ENCODE data around the gene FIBP.
A peak's percentile ranks its signal among the peaks of the same experiment; 100 is the strongest.

Gene FIBP

DNA sequence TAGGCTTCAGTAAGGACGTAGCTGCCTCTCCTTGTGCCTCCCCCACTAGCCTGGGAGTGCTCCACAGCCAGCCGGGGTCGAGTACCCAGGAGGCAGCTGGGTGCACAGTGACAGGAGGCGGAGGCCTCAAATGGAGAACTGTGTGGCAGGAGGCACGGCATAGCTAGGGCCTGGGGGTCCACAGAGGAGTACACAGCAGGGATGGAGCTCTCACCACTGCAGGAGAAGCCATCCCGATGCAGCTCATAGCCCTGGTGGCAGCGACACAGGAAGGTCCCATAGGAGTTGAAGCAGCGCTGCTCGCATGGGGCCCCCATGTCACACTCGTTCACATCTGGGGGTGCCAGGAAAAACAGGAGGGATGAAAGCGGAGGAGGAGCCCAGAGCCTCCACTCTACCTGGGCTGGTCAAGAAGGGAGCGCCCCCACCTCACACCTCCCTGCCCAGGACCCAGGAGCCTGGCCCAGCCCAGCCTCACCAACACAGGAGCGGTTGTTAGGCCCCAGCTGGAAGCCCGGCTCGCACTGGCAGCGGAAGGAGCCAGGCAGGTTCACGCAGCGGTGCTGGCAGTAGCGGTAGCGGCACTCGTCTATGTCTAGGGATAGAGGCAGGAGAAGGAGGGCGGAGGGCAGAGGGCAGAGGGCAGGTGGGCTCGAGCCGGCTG lies 18.5 kb downstream of the FIBP start:
- DNase-seq: no peak

DNA sequence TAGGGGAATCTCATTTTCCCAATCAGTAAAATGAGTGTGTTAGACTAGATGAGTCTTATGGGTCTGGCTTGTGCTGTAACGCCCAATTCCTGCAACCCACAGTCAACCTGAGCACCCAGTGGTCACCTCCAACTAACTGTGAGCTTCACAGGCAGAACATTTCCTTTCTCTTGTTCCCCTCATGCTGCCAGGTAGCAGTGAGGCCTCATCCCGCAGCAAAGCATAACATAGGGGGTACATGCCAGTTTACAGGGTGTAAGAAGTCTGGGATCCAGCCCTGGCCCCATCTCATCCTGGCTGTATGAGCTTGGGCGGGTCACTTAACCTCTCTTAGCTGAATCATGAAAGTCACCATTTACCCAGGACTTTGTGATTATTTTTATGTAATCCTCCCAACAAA lies 19.4 kb downstream of the FIBP start:
- no peak for DNase-seq

DNA sequence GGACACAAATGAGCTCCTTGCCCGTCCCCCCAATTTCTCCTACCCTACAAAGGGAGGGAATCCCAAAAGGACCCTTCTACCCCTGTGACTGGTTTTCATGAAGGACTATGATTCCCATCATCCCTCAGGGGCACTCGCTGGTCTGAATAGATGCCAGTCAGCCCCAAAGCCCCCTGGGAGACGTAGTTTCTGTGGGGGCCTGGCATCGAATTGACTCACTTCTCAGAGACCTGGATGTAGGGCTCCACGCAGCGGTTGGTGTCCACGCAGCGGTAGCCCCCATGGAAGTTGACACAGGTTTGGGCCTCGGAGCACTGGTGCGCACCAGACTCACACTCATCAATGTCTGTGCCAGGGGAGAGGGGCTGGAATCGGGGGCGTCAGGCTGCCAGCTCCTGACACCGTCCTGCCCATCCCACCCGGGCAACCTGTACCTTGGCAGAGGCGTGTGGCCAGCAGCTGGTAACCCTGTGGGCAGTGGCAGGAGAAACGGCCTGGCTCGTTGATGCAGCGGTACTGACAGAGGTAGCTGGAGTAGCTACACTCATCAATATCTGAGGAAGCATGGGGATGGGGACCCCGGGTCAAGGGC lies 20.1 kb downstream of the FIBP start:
- DNase-seq: no peak

DNA sequence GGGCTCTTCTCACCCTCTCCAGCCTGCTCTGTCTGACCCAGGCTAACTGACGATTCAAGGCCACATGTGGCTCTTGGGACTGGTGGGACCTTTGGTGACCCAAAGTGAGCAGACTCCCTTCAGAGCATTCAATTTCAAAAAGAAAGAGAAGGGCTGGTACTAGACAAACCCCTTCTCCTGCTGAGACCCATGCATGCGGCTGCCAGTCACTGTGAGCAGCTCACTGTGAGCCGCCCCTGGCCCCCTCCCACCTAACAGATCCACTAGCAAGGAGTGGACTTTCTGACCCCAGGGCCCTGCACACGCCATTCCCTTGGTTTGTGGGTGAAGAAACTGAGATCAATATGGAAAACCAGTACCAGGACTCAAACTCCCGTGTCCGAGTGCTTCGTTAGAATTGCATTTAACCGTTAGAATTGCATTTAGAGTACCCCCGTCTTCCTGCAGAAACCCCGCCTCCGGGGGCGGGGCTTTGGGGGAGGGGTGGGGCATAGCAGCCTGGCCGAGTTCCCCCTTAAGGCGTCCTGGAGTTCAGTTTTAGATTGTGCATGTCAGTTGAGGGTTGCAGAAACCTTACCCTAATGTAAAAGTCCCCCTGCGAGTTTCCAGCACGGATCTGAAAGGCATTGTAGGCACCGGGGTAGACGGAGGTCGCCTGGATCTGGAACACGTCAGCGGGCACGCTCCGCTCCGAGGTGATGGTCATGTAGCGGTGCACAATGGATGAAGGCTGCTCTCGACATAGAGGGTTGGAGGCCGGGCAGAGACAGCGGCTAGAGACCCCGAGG lies 20.8 kb downstream of the FIBP start:
- DNase-seq: no peak

DNA sequence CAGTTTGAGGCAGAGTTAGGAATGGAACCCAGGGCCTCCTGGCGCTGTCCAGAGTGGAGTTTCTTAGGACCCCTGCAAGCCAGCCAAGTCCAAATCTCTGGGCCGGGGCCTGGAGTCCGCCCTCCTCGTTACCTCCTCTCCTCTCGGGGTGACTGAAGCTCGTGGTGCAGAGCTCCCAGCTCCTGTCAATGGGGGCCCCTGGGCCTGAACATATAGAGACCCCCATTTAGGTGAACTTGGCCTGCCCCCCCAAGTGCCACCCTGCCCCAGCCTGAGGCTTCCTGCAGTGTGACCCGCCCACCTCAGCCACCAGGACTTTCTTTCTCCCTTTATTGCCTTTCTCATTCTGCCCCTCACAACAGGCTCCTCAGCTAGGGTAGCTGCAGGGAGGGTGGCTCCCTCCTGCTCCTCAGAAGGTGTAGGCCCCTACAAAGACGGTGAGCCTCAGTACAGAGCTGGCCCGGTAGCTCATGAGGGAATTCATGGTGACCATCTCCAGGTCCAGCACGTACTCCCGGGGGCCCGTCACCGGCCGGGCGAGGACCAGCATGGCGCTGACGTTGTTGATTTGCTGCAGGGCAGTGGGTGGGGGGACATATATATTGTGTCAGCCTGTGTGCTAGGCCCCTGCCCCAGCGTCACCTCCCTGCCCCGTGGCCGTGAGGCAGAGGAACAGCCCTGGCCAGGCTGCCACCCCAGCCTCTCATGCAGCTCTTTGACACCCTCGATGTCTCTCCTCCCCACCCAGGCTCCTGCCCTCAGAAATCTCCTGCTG lies 21.6 kb downstream of the FIBP start:
- DNase-seq: no peak

DNA sequence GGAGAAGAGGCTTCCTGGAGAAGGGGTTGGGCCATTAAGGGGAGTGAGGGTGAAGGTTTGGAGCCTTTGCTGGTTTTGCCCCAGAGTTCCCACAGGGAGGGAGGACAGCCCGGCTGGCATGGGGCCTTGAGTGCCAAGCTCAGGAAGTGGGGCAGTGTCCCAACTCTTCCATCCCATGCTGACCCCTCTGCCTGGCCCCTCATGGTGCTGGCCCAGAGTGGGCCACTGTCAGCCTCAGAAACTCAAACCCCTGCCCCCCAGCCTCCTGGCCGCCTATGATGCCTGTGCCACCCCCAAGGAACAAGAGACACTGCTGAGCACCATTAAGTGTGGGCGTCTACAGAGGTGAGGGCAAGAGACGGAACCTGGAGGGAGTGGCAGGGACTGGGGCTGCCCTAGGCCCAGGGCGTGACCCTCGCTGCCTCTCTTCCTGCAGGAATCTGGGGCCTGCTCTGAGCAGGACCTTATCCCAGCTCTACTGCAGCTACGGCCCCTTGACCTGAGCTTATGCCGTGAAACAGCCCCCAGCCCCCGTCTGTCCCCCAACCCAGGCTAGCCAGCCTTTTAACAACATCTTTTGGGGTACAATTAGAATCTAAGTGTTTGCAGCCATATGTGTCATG lies 22.6 kb downstream of the FIBP start:
- DNase-seq: no peak

DNA sequence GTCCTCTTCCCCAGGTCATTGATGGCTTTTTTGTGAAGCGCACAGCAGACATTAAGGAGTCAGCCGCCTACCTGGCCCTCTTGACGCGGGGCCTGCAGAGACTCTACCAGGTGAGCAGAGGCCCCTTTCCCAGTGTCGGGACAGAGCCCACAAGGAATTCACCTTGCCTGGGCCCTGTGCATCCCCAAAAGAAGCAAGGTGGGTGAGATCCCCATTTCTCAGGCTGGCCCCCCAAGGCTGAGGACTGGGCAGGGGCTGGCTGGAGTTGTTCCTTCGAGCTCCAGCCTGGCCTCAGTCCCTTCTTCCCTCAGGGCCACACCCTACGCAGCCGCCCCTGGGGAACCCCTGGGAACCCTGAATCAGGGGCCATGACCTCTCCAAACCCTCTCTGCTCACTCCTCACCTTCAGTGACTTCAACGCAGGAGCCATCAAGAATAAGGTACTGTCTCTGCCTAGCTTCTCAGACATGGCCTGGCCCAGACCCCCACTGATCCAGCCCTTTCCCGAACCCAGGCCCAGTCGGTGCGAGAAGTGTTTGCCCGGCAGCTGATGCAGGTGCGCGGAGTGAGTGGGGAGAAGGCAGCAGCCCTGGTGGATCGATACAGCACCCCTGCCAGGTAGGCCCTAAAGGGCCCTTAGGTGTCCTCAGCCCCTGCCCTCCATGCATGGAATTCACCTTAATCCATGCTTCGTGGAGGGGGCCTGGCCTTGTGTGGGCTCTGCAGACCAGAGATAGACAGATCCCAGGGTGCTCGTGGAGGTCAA lies 23.4 kb downstream of the FIBP start:
- DNase-seq: no peak

DNA sequence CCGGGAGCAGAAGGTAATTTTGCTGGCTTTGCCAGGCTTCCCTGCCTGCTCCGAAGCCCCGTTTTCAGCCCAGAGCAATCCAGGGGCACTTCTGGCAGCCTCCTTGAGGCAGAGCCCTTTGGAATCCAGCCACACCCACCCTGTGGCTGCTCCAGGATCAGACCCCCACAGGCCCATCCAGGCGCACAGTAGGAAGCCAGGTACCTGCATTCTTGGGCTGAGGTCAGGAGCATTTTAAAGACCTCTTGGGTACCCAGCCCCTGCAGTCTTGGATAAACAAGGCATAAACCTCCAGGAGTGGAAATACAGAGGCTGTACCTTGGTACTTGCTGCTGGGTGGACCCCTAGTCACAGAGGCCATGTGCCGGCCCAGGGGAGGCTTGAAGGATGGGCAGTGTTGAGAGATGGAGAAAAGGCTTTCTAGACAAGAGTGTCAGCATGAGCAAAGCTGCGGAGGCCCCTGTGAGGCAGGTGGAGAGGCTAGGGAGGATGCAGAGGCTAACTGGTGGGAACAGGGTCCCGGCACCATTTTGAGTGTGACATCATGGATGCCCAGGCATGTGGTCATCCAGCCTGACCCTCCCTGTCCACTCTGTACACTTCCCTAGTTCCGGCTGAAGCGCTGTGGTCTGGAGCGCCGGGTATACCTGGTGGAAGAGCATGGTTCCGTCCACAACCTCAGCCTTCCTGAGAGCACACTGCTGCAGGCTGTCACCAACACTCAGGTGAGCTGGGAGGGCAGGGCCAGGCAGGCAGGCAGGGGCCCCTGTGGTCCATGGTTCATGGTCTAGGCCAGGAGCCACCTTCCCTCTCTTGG lies 24.2 kb downstream of the FIBP start:
- no peak for DNase-seq

DNA sequence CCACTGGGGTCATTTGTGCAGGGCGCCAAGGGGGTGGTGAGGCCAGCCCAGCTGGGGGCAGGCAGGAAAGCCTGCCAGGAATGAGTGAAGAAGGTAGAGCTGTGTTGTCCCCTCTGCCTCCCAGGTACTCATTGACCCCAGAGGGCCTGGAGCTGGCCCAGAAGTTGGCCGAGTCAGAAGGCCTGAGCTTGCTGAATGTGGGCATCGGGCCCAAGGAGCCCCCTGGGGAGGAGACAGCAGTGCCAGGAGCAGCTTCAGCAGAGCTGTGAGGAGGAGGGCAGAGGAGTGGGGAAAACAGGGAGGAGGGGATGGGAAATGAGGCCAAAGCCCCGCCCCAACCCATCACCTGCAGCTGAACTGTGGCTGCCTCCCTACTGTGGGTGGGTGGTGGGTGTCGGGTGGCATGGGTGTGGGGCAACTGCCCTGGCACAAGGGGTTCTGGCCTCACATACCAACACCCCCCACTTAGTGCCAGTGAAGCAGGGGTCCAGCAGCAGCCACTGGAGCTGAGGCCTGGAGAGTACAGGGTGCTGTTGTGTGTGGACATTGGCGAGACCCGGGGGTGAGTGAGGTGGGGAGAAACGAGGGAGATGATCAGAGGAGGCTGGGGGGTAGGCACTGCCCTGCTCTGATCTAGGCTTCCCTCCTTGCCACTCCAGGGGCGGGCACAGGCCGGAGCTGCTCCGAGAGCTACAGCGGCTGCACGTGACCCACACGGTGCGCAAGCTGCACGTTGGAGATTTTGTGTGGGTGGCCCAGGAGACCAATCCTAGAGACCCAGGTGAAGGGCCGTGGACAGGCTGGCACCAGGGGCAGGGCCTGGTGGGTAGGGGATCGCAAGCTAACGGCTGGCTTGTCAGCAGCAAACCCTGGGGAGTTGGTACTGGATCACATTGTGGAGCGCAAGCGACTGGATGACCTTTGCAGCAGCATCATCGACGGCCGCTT lies 25.1 kb downstream of the FIBP start:
- DNase-seq: no peak

DNA sequence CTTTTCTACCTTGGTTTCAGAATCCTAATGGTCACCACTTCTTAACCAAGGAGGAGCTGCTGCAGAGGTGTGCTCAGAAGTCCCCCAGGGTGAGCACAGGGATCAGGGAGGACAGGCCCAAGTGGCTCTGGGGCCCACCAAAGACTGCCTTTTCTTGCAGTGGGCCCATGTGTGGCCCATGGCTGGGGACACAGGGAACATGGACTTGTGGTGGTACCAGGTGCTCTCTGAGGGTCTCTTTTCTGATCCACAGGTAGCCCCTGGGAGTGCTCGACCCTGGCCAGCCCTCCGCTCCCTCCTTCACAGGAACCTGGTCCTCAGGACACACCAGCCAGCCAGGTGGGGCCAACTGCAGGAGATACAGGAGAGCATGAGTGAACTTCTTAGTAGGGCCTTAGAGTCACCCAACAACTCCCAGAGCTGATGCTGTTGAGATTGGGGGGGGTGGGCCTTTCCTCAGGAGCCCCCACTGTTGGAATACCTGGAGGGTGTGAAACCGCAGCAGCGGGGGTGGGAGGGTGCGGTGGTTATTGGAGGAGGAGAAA lies 26.0 kb downstream of the FIBP start:
- no peak for DNase-seq

DNA sequence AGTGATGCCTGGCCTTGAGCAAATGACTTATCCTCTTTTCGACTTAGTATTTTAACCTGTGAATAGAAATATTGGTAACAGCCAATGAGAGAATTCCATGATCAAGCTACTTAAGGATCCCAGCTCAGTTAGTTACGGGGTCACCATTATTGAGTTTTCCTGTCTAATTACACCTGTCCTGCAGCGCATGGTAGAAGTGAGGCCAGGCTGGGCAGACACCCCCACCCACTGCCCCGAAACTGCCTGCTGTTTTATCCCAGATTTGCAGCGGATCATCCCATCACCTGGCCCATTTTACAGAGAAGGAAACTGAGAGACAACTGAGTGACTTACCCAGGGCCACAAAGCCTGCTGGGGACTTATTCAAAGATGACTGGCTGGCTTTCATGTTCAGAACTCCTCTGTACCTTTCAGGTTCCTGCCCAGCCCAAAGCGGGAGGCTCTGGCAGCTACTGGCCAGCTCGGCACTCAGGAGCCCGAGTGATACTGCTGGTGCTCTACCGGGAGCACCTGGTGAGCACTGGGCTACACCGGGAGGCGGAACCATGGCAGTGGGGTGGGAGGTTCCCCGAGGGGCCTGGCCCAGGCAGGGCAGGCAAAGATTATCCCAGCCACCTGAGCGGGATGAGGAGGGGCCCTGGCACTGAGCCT lies 26.6 kb downstream of the FIBP start:
- DNase-seq: no peak

DNA sequence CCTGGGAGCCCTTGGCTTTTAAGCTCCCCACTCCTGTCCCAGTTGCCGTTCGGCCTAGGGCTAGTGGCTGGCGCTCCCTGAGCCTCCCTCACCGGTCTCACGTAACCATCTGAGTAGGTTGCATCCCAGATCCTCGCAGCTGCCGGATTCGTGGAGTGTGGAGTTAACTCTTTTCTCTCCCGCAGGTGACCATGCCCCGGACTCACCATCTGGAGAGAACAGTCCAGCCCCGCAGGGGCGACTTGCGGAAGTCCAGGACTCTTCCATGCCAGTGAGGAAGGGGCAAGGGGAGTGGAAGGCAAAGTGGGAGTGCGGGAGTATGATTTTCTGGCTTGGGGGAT lies 27.1 kb downstream of the FIBP start:
- no peak for DNase-seq

DNA sequence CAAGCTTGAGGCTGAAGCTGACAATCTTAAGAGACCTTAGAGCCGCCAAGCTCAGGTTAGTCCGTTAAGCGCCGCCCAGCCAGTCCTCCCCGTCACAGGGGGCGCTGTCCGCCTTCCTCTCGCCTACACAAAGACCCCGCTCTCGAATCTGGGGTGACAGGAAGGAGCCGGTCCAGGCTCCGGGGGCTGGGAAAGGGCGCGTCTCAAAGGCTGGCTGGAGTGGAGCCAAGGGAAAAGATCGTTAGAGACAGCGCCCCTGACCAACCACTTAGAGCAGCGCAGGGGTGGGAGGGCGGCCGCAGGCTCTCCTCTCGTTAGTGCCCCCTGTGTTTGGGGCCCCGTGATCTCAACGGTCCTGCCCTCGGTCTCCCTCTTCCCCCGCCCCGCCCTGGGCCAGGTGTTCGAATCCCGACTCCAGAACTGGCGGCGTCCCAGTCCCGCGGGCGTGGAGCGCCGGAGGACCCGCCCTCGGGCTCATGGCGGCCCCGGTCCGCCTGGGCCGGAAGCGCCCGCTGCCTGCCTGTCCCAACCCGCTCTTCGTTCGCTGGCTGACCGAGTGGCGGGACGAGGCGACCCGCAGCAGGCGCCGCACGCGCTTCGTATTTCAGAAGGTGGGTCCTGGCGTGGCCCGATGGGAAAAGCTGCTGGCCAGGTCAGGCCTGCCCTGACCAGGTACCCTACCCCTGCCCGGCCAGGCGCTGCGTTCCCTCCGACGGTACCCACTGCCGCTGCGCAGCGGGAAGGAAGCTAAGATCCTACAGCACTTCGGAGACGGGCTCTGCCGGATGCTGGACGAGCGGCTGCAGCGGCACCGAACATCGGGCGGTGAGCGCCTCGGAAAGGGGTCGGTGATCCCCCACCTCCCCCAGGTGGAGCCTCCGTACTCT lies 27.8 kb downstream of the FIBP start, which contains the start of gene MUS81:
Gene MUS81 (plus strand): TSS at position 156 of the 887 bp plus-strand sequence. CDS start 321 bp downstream, at position 477.
- peak; percentile 98 for DNase-seq

DNA sequence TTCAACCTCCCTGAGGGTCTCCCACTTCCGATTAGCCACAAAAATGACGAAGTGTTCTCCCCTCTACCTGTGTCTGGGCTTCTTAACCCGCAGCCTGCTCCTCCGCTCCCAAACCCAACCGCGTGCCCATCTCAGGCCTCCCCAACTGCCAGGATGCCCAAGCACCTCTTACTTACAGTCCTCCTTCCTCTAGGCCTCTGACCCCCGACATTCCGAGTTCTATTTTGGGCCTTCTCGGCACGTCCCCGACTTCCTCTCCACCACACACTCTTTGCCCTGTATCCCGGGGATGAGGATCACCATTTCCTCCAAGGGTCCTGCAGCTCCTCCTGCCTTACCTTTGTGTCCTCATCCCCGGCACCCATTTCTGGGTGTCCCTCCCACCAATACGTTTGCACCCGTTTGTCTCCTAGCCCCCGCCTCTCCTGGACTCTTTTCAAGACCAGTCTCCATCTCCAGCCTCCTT lies 28.4 kb downstream of the FIBP start:
- DNase-seq: no peak

DNA sequence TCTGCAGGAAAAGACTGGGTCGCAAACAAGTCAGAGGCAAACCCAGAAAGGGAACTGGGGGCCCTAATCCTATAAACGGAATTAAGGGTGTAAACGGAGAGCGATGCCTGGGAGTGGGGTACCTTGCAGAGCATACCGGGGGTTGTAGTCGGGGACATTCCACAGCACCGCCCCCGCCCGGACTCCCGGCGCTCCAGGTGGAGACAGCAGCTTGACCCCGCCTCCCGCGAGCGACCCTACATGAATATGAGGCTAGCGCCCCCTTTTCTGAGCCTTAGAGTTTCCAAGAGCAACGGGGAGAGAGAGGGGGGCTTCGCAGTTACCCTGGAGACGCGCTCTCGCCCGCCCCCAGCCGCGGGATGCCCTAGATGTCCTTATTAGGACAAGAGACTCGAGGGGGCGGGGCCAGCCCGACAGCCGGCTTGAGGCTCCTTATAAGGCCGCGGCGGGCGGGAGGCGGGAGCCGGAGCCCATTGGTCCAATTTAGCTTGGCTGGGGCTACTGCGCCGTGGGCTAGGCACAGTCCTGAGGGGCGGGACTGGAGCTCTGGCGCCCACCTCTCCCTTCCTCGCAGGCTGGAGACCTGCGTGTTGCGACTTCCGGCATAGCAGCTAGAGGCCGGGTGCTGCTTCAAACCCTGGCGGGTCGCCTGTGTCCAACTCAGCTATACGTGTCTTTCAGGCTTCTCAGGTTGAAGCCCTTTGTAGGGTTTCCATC lies 29.0 kb downstream of the FIBP start:
- peak; percentile 98 for DNase-seq

DNA sequence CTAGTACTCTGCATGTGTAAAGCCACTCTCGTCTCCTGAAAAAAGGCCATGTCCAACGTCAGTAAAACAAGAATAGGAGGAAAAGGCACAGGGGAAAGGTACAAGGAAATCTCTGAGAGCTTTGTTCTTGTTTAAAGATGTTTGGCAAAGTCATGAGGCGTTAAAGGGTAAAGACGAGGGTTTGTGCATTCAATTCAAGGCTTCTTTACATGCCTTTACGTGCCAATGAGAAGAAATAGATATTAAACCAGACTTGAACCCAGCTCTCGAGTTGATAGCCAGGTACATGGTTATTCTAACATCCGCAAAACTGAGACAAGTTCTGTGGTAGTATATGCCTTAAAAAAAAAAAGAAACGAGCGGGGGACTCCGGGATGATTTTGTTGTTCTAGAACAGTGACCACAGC lies 29.6 kb downstream of the FIBP start:
- DNase-seq: no peak
